Heart left ventricle (tissue), 13 donors: Measurements from ENCODE around the gene IL1RAPL1.

Source experiments
- CTCF ChIP-seq, 12 donors: fragments of 200-600 bp; sonication (generic) in 4 of 12; IDR thresholded peaks; one replicate each; pipeline versions ENCODE4 v1.5.0 to v1.8.0; 2018 to 2022; ENCODE audit warnings: antibody characterized with exemption in 12 of 12, mild to moderate bottlenecking in 5 of 12
- POLR2A ChIP-seq, 2 donors: fragments of 450-650 bp; IDR thresholded peaks; one replicate each; pipeline ENCODE4 v1.6.1; 2017; ENCODE audit warnings: antibody characterized with exemption in 2 of 2, mild to moderate bottlenecking in 2 of 2, moderate library complexity in 2 of 2
- donor health status: ischemic (EF 13 %, LVEDD 7.1; RV severe dilation, severe dysfunction).
- donor health status: DM: no; HTN: yes; CAD: no.
- donor health status: DM: no; HTN: no; CAD: no.
- donor health status: ischemic (EF 25% LVEDD 6.9; RV normal size, moderate dysfunction).
- donor health status: ischemic (EF 25% LVEDD 5.7; RV mildly dilated, moderate dysfunction).
- donor health status: ischemic (EF 35%, LVEDD 5.7; RV mildly dilated, moderate dysfunction).
- donor health status: nonischemic (EF 11% LVEDD 7.7; RV severe dilation, severe dysfunction).
- donor health status: DM: yes; HTN: yes; CAD: no.
- donor health status: PGD.
- donor health status: ischemic (EF 29% LVEDD 5.4; RV normal size, mild dysfunction).
- donor health status: nonischemic (EF 23%, LVEDD 6.1; RV moderate dilation, normal function).

DNA sequence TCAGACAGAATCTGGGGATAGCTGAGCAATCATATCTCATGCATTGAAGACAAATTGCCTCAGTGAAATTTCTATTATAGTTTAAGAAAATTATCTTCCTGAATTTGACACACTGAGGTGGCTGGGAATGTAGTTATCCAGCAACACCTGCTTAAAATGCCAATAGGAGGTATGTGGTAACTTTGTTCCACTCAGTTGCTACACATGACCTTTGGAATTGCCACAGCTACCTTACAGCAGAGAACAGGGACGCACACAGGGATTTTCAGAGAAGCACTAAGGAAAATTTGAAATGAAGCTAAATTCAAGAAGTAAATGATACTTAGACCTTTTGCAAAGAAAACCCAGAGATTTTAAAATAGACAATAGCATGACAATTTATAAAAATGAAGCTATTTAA, 264.6 kb downstream of the IL1RAPL1 start:
- TF ChIP-seq CTCF (IDR thresholded peaks at IDR 0.05) (no peak), POLR2A (IDR thresholded peaks at IDR 0.05) (no peak)
